ENCODE measurements around the gene BAIAP3. TPM values are rescaled to one million over a fixed set of nuclear protein-coding genes. Genes with fewer than 3 reads are reported as not detected.

BAIAP3 gene
- total and polyA plus RNA-seq, 2 experiments from 2014 or later, result 5.2 to 13.0 TPM

- Histone ChIP-seq H3K4me1 (ENCODE audit: insufficient read depth) (no peaks in the 10 kb centered on the region), H3K79me2 (replicated peaks; ENCODE audit: insufficient read depth) (peaks cover 40% of the 10 kb centered on the region), H3K9me2 (ENCODE audit: insufficient read depth) (no peaks in the 10 kb centered on the region), H3K36me3 (ENCODE audit: insufficient read depth) (peaks cover 8% of the 10 kb centered on the region; the same call in 1 of the 2 replicates), H3K27ac (ENCODE audit: low read depth) (no peak overlapping the region), H3F3A (replicated peaks; ENCODE audit: low read depth) (peaks cover 24% of the 10 kb centered on the region), H3K27me3 (ENCODE audit: insufficient read depth) (no peaks in the 10 kb centered on the region), H4K20me1 (replicated peaks; ENCODE audit: insufficient read depth) (peaks cover 26% of the 10 kb centered on the region), H3K4me3 (no peak overlapping the region), H3K4me2 (no peak overlapping the region), H2AFZ (no peak overlapping the region)
- Mint-ChIP-seq H3K36me3 (ENCODE audit: low read depth) (peaks cover 55% of the 10 kb centered on the region), H3K4me1 (no peaks in the 10 kb centered on the region), H3K27ac (no peak overlapping the region), H3K27me3 (ENCODE audit: insufficient read depth, low read depth, poor library complexity) (peaks cover 11% of the 10 kb centered on the region), H3K4me3 (no peak overlapping the region), H3K9me3 (no peaks in the 10 kb centered on the region)
- TF ChIP-seq NANOG (IDR thresholded peaks at IDR 0.05; ENCODE audit: borderline replicate concordance) (no peak), REST (IDR thresholded peaks at IDR 0.05; ENCODE audit: unreplicated experiment) (no peak), ZNF331 (CRISPR knock-in tag; IDR thresholded peaks at IDR 0.05; ENCODE audit: low read depth) (no peak), ZNF462 (CRISPR knock-in tag; IDR thresholded peaks at IDR 0.05) (no peak), EZH2phosphoT487 (IDR thresholded peaks at IDR 0.05; ENCODE audit: unreplicated experiment) (no peak), CTCF (conservative IDR thresholded peaks at IDR 0.05; ENCODE audit: low read depth in 2 of 2) (no peak), POLR2AphosphoS5 (IDR thresholded peaks at IDR 0.05; ENCODE audit: low read depth) (no peak), STAT1 (IDR thresholded peaks at IDR 0.05; ENCODE audit: unreplicated experiment) (no peak), EZH2 (IDR thresholded peaks at IDR 0.05; ENCODE audit: low read depth, unreplicated experiment) (no peak), JUNB (IDR thresholded peaks at IDR 0.05; ENCODE audit: unreplicated experiment) (no peak), ETS1 (IDR thresholded peaks at IDR 0.05) (no peak)
- ATAC-seq, result no peak
- DNase-seq (ENCODE audit: low spot score), result no peak
Measured at GRCh38 chr16:1361685-1362360, 28.4 kb downstream of the BAIAP3 start.

Data from GM23338 (cell line).